Neural crest cell (in vitro differentiated cells): ENCODE data around the gene RXRA. TPM values are rescaled to one million over a fixed set of nuclear protein-coding genes. Genes with fewer than 3 reads are reported as not detected.

Experiments used
- DNase-seq: peaks from one replicate; pipeline ENCODE4 v3.0.0; 2021; ENCODE audit warnings: low read depth, mixed read lengths, low spot score
- H3K27ac Mint-ChIP-seq: one replicate; pipeline ENCODE4 v1.8.0; 2021; ENCODE audit warnings: mild to moderate bottlenecking, mixed read lengths; ENCODE audit not compliant: unreplicated experiment
- H3K27me3 Mint-ChIP-seq: 2 replicates; pipeline ENCODE4 v1.8.0; 2021; ENCODE audit warnings: low read depth, mild to moderate bottlenecking, mixed read lengths
- H3K36me3 Mint-ChIP-seq: 2 replicates; pipeline ENCODE4 v1.8.0; 2021; ENCODE audit warnings: low read depth, mild to moderate bottlenecking, mixed read lengths
- H3K4me1 Mint-ChIP-seq: 2 replicates; pipeline ENCODE4 v1.8.0; 2021; ENCODE audit warnings: mixed read lengths
- H3K4me3 Mint-ChIP-seq: one replicate; pipeline ENCODE4 v1.8.0; 2021; ENCODE audit warnings: mild to moderate bottlenecking, mixed read lengths
- H3K9me3 Mint-ChIP-seq: 2 replicates; pipeline ENCODE4 v1.8.0; 2021; ENCODE audit warnings: mixed read lengths
- CTCF ChIP-seq: fragments of 200-600 bp; sonication (generic); conservative IDR thresholded peaks from 2 replicates; pipeline ENCODE4 v1.5.0; 2021; ENCODE audit warnings: antibody characterized with exemption, mild to moderate bottlenecking
- total RNA-seq: library from RNA; stranded (reverse); gene quantifications from 2 replicates; pipeline ENCODE4 v1.2.1, GENCODE V29; 2021

The RXRA gene
- total RNA-seq, 1 donor from 2014 or later: 41.2 TPM

GRCh38 chr9:134287591-134288491, 38.4 kb upstream of the RXRA start:
- no peak for TF ChIP-seq CTCF
- H3K36me3 Mint-ChIP-seq: no peaks in the 10 kb centered on the region
- no peaks in the 10 kb centered on the region for H3K27me3 Mint-ChIP-seq
- no peak for DNase-seq
- peaks cover 8% of the 10 kb centered on the region for H3K4me1 Mint-ChIP-seq
- no peak overlapping the region for H3K4me3 Mint-ChIP-seq
- H3K27ac Mint-ChIP-seq: no peak overlapping the region
- H3K9me3 Mint-ChIP-seq: no peaks in the 10 kb centered on the region

- Mint-ChIP-seq H3K36me3 (no peaks in the 10 kb centered on the region), H3K27ac (no peak overlapping the region), H3K27me3 (no peaks in the 10 kb centered on the region), H3K4me1 (peaks cover 11% of the 10 kb centered on the region), H3K4me3 (no peak overlapping the region), H3K9me3 (no peaks in the 10 kb centered on the region)
- TF ChIP-seq CTCF: no peak
- DNase-seq: no peak
These were observed 37.5 kb upstream of the RXRA start for GRCh38 chr9:134288746-134289145.

GRCh38 chr9:134289241-134289875, 36.9 kb upstream of the RXRA start:
- peaks cover 15% of the 10 kb centered on the region for H3K4me1 Mint-ChIP-seq
- H3K4me3 Mint-ChIP-seq: no peak overlapping the region
- no peak for TF ChIP-seq CTCF
- H3K27ac Mint-ChIP-seq: no peak overlapping the region
- no peaks in the 10 kb centered on the region for H3K36me3 Mint-ChIP-seq
- no peaks in the 10 kb centered on the region for H3K9me3 Mint-ChIP-seq
- no peak for DNase-seq
- no peaks in the 10 kb centered on the region for H3K27me3 Mint-ChIP-seq

- H3K4me1 Mint-ChIP-seq: peaks cover 15% of the 10 kb centered on the region
- no peaks in the 10 kb centered on the region for H3K9me3 Mint-ChIP-seq
- no peak for TF ChIP-seq CTCF
- no peaks in the 10 kb centered on the region for H3K27me3 Mint-ChIP-seq
- no peak overlapping the region for H3K27ac Mint-ChIP-seq
- DNase-seq: no peak
- H3K4me3 Mint-ChIP-seq: no peak overlapping the region
- no peaks in the 10 kb centered on the region for H3K36me3 Mint-ChIP-seq
These were observed 35.4 kb upstream of the RXRA start for GRCh38 chr9:134290603-134291451.

GRCh38 chr9:134291452-134291881, 34.8 kb upstream of the RXRA start:
- Mint-ChIP-seq H3K36me3 (no peaks in the 10 kb centered on the region), H3K27ac (no peak overlapping the region), H3K4me3 (no peak overlapping the region), H3K27me3 (no peaks in the 10 kb centered on the region), H3K9me3 (no peaks in the 10 kb centered on the region), H3K4me1 (peaks cover 15% of the 10 kb centered on the region)
- no peak for DNase-seq
- no peak for TF ChIP-seq CTCF
